Femur (tissue), 1 donor: Measurements from ENCODE around the gene KCNJ6.

Experiments used
- DNase-seq: peaks from one replicate; pipeline ENCODE4 v3.0.0-alpha.2; 2017

KCNJ6 gene

GRCh38 chr21:37562920-37563640 lies 353.2 kb downstream of the KCNJ6 start:
- DNase-seq, result peak; percentile 20

GRCh38 chr21:37561941-37562919 lies 354.0 kb downstream of the KCNJ6 start:
- no peak for DNase-seq

DNA sequence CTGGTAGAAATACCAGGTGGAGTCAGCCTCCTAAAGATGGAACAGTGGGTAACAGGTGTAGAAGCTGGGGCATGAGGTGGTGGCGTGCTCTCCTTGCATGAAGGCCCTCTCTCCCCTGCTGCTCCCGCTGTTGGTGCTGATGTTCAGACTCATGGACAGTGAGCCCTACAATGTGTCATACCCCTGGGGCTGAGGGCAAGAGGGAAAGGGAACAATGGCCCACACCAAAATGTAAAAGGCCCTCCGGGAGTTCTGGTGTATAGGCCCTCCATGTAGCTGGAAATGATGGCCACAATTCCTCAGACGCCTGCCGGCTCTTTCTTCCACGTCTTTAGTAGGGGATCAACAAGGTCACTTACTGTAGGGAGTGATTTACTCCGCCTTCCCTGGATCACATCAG lies 354.8 kb downstream of the KCNJ6 start:
- DNase-seq, result no peak

GRCh38 chr21:37560385-37560784 lies 355.9 kb downstream of the KCNJ6 start:
- DNase-seq, result no peak

- DNase-seq, result no peak
Measured at GRCh38 chr21:37558676-37559211, 357.5 kb downstream of the KCNJ6 start.
